ENCODE results near the gene OR6C1.

GRCh38 chr12:55296469-55296868 is 17.7 kb upstream of the OR6C1 start, which contains the start of gene OR6C6:
- no peak for TF ChIP-seq CTCF (conservative IDR thresholded peaks at IDR 0.05; ENCODE audit: low read depth, low read length)
- no peak for TF ChIP-seq EZH2 (IDR thresholded peaks at IDR 0.05; ENCODE audit: low read length, unreplicated experiment)
- TF ChIP-seq EZH2phosphoT487 (IDR thresholded peaks at IDR 0.05; ENCODE audit: borderline replicate concordance, low read length), result no peak

Data from PC-3 (cell line).